ENCODE measurements around the gene TMEM35B.

DNA sequence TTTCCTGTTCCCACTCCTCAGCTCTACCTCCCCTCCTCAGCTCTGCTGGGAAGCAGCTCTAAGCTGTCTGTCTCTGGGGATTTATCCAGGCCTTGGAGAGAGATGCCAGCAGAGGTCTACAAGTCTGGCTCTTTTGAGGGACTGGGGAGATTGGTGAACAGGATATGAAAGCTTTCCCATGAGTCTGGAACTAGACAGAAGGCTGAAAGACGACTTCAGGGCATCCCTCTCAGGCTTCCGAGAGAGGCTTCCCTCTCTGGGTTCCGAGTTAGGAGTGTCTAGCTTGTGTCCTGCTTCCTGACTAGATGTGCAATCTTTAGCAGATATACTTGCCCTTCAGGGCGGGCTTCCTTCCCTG, 733 bp downstream of the TMEM35B start:
- TF ChIP-seq EP300 (IDR thresholded peaks at IDR 0.05; ENCODE audit: low read length) (no peak), E2F4 (CRISPR knock-in tag; IDR thresholded peaks at IDR 0.05; ENCODE audit: low read depth) (no peak), ZBTB33 (CRISPR knock-in tag; IDR thresholded peaks at IDR 0.05) (no peak)
